HEK293T (cell line): Measurements from ENCODE around the gene PPL.

Source experiments
- CTCF ChIA-PET: fragments of 350-600 bp; formaldehyde crosslinking; extraction: SDS; loops from one replicate; lab custom pipeline; 2021; ENCODE audit warnings: antibody characterized with exemption, inconsistent platforms; lab: Yijun Ruan, JAX
- POLR2A ChIA-PET: fragments of 350-600 bp; formaldehyde crosslinking; extraction: SDS; loops from one replicate; lab custom pipeline; 2020; ENCODE audit warnings: antibody characterized with exemption, inconsistent platforms; lab: Yijun Ruan, JAX
- DNase-seq: peaks from one replicate; pipeline ENCODE4 v3.0.0; 2012; ENCODE audit warnings: mixed read lengths; ENCODE audit errors: extremely low spot score
- ARNT ChIP-seq: fragments of 450-650 bp; IDR thresholded peaks from 2 replicates; pipeline ENCODE4 v1.6.1; 2017; ENCODE audit warnings: mild to moderate bottlenecking
- BHLHE40 ChIP-seq: fragments of 450-650 bp; IDR thresholded peaks from 2 replicates; pipeline ENCODE4 v1.6.1; 2016; ENCODE audit warnings: mild to moderate bottlenecking, moderate library complexity, borderline replicate concordance
- CTBP1 ChIP-seq: fragments of 450-650 bp; IDR thresholded peaks from 2 replicates; pipeline ENCODE4 v1.6.1; 2016; ENCODE audit warnings: borderline replicate concordance
- ELF4 ChIP-seq: fragments of 450-650 bp; IDR thresholded peaks from 2 replicates; pipeline ENCODE4 v1.6.1; 2017; ENCODE audit warnings: antibody characterized with exemption
- FOXA1 ChIP-seq: fragments of 450-650 bp; IDR thresholded peaks from 2 replicates; pipeline ENCODE4 v1.6.1; 2016; ENCODE audit warnings: mild to moderate bottlenecking
- FOXK2 ChIP-seq: fragments of 450-650 bp; IDR thresholded peaks from 2 replicates; pipeline ENCODE4 v1.6.1; 2016; ENCODE audit warnings: mild to moderate bottlenecking
- FOXM1 ChIP-seq: fragments of 450-650 bp; IDR thresholded peaks from 2 replicates; pipeline ENCODE4 v1.6.1; 2017; ENCODE audit warnings: mild to moderate bottlenecking, borderline replicate concordance
- HDGF ChIP-seq: fragments of 450-650 bp; IDR thresholded peaks from 2 replicates; pipeline ENCODE4 v1.6.1; 2017; ENCODE audit warnings: antibody characterized with exemption, borderline replicate concordance
- L3MBTL2 ChIP-seq: fragments of 450-650 bp; conservative IDR thresholded peaks from 2 replicates; pipeline ENCODE4 v1.6.1; 2016; ENCODE audit warnings: mild to moderate bottlenecking
- LEF1 ChIP-seq: fragments of 450-650 bp; IDR thresholded peaks from 2 replicates; pipeline ENCODE4 v1.6.1; 2017; ENCODE audit warnings: mild to moderate bottlenecking, borderline replicate concordance
- NFRKB ChIP-seq: fragments of 450-650 bp; IDR thresholded peaks from 2 replicates; pipeline ENCODE4 v1.6.1; 2016; ENCODE audit warnings: mild to moderate bottlenecking, moderate library complexity
- PKNOX1 ChIP-seq: fragments of 450-650 bp; IDR thresholded peaks from 2 replicates; pipeline ENCODE4 v1.6.1; 2016
- SP1 ChIP-seq: fragments of 450-650 bp; IDR thresholded peaks from 2 replicates; pipeline ENCODE4 v1.6.1; 2017
- SUZ12 ChIP-seq: fragments of 450-650 bp; IDR thresholded peaks from 2 replicates; pipeline ENCODE4 v1.6.1; 2016; ENCODE audit warnings: mild to moderate bottlenecking
- TARDBP ChIP-seq: fragments of 450-650 bp; IDR thresholded peaks from 2 replicates; pipeline ENCODE4 v1.6.1; 2016
- ZNF384 ChIP-seq: fragments of 450-650 bp; IDR thresholded peaks from 2 replicates; pipeline ENCODE4 v1.6.1; 2016

The PPL gene

GRCh38 chr16:4892361-4893102 lies 44.4 kb downstream of the PPL start:
- POLR2A ChIA-PET = no interaction called here
- CTCF ChIA-PET = no interaction called here
- no peak for DNase-seq
- TF ChIP-seq NFRKB = no peak
- no peak for TF ChIP-seq TARDBP
- TF ChIP-seq L3MBTL2 = no peak
- no peak for TF ChIP-seq FOXA1
- TF ChIP-seq ELF4 = no peak
- TF ChIP-seq FOXM1 = no peak
- no peak for TF ChIP-seq SUZ12
- TF ChIP-seq ARNT = no peak
- TF ChIP-seq CTBP1 = no peak
- no peak for TF ChIP-seq BHLHE40
- no peak for TF ChIP-seq LEF1
- no peak for TF ChIP-seq ZNF384
- no peak for TF ChIP-seq PKNOX1
- no peak for TF ChIP-seq FOXK2
- TF ChIP-seq SP1 = no peak

GRCh38 chr16:4891886-4892216 lies 45.1 kb downstream of the PPL start:
- TF ChIP-seq BHLHE40 = no peak
- TF ChIP-seq HDGF = no peak
- TF ChIP-seq NFRKB = no peak
- TF ChIP-seq SP1 = no peak
- no peak for DNase-seq
- ChIA-PET CTCF (no interaction called here), POLR2A (no interaction called here)

- no peak for DNase-seq
- ChIA-PET CTCF (no interaction called here), POLR2A (no interaction called here)
- TF ChIP-seq TARDBP = no peak
These were observed 45.7 kb downstream of the PPL start for GRCh38 chr16:4891097-4891885.

GRCh38 chr16:4890686-4891085 lies 46.3 kb downstream of the PPL start:
- no peak for TF ChIP-seq L3MBTL2
- no peak for TF ChIP-seq SP1
- no peak for TF ChIP-seq FOXM1
- TF ChIP-seq PKNOX1 = no peak
- no peak for TF ChIP-seq HDGF
- no peak for TF ChIP-seq NFRKB
- no peak for TF ChIP-seq ZNF384
- TF ChIP-seq BHLHE40 = no peak
- no peak for TF ChIP-seq SUZ12
- TF ChIP-seq TARDBP = no peak
- no peak for TF ChIP-seq ARNT
- DNase-seq = no peak
- CTCF ChIA-PET = no interaction called here
- POLR2A ChIA-PET = no interaction called here

- TF ChIP-seq LEF1 (no peak), FOXM1 (no peak), ARNT (no peak), SP1 (no peak), L3MBTL2 (no peak), NFRKB (no peak), FOXA1 (no peak), HDGF (no peak), CTBP1 (no peak), TARDBP (no peak), ZNF384 (no peak), SUZ12 (no peak)
- ChIA-PET CTCF (no interaction called here), POLR2A (no interaction called here)
- DNase-seq = no peak
These were observed 46.9 kb downstream of the PPL start for GRCh38 chr16:4890026-4890425.

GRCh38 chr16:4888428-4889135 lies 48.4 kb downstream of the PPL start:
- ChIA-PET CTCF (no interaction called here), POLR2A (no interaction called here)
- TF ChIP-seq SUZ12 (no peak), L3MBTL2 (no peak), NFRKB (no peak), FOXK2 (no peak), ELF4 (no peak), FOXM1 (no peak), ZNF384 (no peak), PKNOX1 (no peak), SP1 (no peak), LEF1 (no peak), BHLHE40 (no peak), HDGF (no peak), TARDBP (no peak), CTBP1 (no peak), ARNT (no peak), FOXA1 (no peak)
- no peak for DNase-seq
